PC-9 (cell line): ENCODE results near the gene UMAD1.

ENCODE experiments used
- EZH2 ChIP-seq: fragments of 200-600 bp; sonication (generic); IDR thresholded peaks from 2 replicates; pipeline ENCODE4 v1.8.0; 2017; ENCODE audit warnings: antibody characterized with exemption, low read depth
- TF ChIP-seq, protein P1 (sequence below): fragments of 200-600 bp; sonication (generic); conservative IDR thresholded peaks from 2 replicates; pipeline ENCODE4 v1.6.1; 2017; ENCODE audit warnings: mixed run types, antibody characterized with exemption, mild to moderate bottlenecking, moderate library complexity

GRCh38 chr7:7921830-7922229 lies 281.3 kb downstream of the UMAD1 start:
- TF ChIP-seq, protein P1, sequence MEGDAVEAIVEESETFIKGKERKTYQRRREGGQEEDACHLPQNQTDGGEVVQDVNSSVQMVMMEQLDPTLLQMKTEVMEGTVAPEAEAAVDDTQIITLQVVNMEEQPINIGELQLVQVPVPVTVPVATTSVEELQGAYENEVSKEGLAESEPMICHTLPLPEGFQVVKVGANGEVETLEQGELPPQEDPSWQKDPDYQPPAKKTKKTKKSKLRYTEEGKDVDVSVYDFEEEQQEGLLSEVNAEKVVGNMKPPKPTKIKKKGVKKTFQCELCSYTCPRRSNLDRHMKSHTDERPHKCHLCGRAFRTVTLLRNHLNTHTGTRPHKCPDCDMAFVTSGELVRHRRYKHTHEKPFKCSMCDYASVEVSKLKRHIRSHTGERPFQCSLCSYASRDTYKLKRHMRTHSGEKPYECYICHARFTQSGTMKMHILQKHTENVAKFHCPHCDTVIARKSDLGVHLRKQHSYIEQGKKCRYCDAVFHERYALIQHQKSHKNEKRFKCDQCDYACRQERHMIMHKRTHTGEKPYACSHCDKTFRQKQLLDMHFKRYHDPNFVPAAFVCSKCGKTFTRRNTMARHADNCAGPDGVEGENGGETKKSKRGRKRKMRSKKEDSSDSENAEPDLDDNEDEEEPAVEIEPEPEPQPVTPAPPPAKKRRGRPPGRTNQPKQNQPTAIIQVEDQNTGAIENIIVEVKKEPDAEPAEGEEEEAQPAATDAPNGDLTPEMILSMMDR, result no peak
- TF ChIP-seq EZH2, result no peak
